Gastrocnemius medialis (tissue), 4 donors: Measurements from ENCODE around the gene PDCD10. TPM values are rescaled to one million over a fixed set of nuclear protein-coding genes. Genes with fewer than 3 reads are reported as not detected.

Experiments
- ATAC-seq, 2 donors: fragments of 150-250 bp; one replicate each; pipeline ENCODE4 v1.9.1; 2016
- DNase-seq, 2 donors: peaks; one replicate each; pipeline ENCODE4 v3.0.0-alpha.2; 2019
- H3K27ac ChIP-seq, 4 donors: fragments of 200-600 bp; sonication (generic); 1 replicate in 1 of 4; 2 replicates in 3 of 4; pipeline ENCODE4 v1.5.1; 2016 to 2018; ENCODE audit warnings: mild to moderate bottlenecking in 2 of 4, moderate library complexity in 1 of 4
- H3K27me3 ChIP-seq, 3 donors: fragments of 200-600 bp; sonication (generic) in 2 of 3; 1 replicate in 1 of 3; 2 replicates in 2 of 3; pipeline versions ENCODE4 v1.5.1 to v1.6.0; 2016 to 2019; ENCODE audit warnings: mild to moderate bottlenecking in 1 of 3, moderate library complexity in 1 of 3
- H3K36me3 ChIP-seq, 2 donors: fragments of 200-600 bp; sonication (generic) in 1 of 2; one replicate each; pipeline ENCODE4 v1.5.1; 2017 to 2018
- H3K4me1 ChIP-seq, 2 donors: fragments of 200-600 bp; sonication (generic) in 1 of 2; one replicate each; pipeline ENCODE4 v1.5.1; 2016 to 2017; ENCODE audit warnings: mild to moderate bottlenecking in 2 of 2
- H3K4me3 ChIP-seq, 4 donors: fragments of 200-600 bp; sonication (generic) in 3 of 4; 1 replicate in 1 of 4; 2 replicates in 3 of 4; pipeline ENCODE4 v1.5.1; 2016 to 2019; ENCODE audit warnings: mild to moderate bottlenecking in 2 of 4
- H3K9me3 ChIP-seq, 3 donors: fragments of 200-600 bp; sonication (generic) in 2 of 3; 1 replicate in 1 of 3; 2 replicates in 2 of 3; pipeline ENCODE4 v1.5.1; 2016 to 2019
- POLR2A ChIP-seq, 2 donors: fragments of 450-650 bp; IDR thresholded peaks; one replicate each; pipeline ENCODE4 v1.6.1; 2017; ENCODE audit warnings: antibody characterized with exemption in 2 of 2, mild to moderate bottlenecking in 2 of 2, moderate library complexity in 2 of 2
- in situ Hi-C, 4 donors: fragments of 200-750 bp; cut with MboI; loops; one replicate each; pipeline versions ENCODE4 v1.15.0 to v1.8.0; 2017; ENCODE audit warnings: low sequenced_read_pairs in 4 of 4
- intact Hi-C: fragments of 100-400 bp; cut with DNase I; formaldehyde crosslinking; loops from one replicate; pipeline ENCODE4 v1.15.1; 2023; ENCODE audit warnings: low total_unique reads
- total RNA-seq, 4 donors: library from RNA; depleted of rRNA; stranded (reverse); fragments of >200 nt; gene quantifications; one replicate each; pipeline versions ENCODE4 v1.1.0 to v1.2.3, GENCODE V29; 2016
- TF ChIP-seq, protein P1 (sequence below), 5 experiments: fragments of 450-650 bp in 3 of 5; fragments of 200-600 bp in 2 of 5; sonication (generic) in 2 of 5; IDR thresholded peaks in 4 of 5; conservative IDR thresholded peaks in 1 of 5; 1 replicate in 4 of 5; 2 replicates in 1 of 5; pipeline ENCODE4 v1.5.1; 2016 to 2019; ENCODE audit warnings: antibody characterized with exemption in 5 of 5, mild to moderate bottlenecking in 3 of 5, moderate library complexity in 3 of 5

The PDCD10 gene
- total RNA-seq, 4 donors from 2014 or later, result 25.7 to 32.6 (median 31.6) TPM

DNA sequence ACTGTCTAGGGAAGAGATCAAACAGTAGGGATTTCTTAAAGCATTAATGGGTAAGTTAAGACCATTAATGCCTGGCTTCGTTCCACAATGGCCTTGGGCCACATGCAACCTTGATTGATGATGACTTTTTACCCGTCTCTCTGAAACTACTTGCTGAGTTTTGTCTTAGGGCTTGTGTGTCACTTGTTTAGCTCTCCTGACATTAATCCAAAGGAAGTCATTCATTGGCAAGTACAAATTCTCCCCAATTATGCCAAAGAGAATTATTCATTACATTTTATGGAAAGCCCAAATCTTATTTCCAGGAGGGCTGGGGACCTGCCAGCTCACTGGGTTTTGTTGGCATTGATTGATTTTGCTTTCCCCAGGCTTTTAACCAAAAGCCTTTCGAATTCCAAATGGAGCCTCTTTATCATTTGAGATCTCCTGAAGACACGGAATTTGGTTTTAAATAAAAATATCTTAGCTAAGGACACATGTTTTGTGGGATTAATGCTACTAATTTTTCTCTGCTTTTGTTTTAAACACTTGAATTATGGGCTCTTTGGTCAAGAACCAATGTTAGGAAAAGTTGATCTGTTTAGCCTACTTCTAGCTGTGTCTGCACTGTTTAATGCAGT lies 41.5 kb upstream of the PDCD10 start:
- Histone ChIP-seq H3K4me1 (no peaks in the 10 kb centered on the region), H3K27ac (no peak overlapping the region), H3K4me3 (no peak overlapping the region), H3K9me3 (no peaks in the 10 kb centered on the region), H3K27me3 (no peaks in the 10 kb centered on the region), H3K36me3 (no peaks in the 10 kb centered on the region)
- TF ChIP-seq POLR2A (IDR thresholded peaks at IDR 0.05), result no peak
- TF ChIP-seq, protein P1, sequence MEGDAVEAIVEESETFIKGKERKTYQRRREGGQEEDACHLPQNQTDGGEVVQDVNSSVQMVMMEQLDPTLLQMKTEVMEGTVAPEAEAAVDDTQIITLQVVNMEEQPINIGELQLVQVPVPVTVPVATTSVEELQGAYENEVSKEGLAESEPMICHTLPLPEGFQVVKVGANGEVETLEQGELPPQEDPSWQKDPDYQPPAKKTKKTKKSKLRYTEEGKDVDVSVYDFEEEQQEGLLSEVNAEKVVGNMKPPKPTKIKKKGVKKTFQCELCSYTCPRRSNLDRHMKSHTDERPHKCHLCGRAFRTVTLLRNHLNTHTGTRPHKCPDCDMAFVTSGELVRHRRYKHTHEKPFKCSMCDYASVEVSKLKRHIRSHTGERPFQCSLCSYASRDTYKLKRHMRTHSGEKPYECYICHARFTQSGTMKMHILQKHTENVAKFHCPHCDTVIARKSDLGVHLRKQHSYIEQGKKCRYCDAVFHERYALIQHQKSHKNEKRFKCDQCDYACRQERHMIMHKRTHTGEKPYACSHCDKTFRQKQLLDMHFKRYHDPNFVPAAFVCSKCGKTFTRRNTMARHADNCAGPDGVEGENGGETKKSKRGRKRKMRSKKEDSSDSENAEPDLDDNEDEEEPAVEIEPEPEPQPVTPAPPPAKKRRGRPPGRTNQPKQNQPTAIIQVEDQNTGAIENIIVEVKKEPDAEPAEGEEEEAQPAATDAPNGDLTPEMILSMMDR (IDR thresholded peaks at IDR 0.05 in 4 of 5, conservative IDR thresholded peaks at IDR 0.05 in 1 of 5), result no peak
- intact Hi-C loops, result no loop called here
- no peak for ATAC-seq
- in situ Hi-C loops, result no loop called here
- no peak for DNase-seq

DNA sequence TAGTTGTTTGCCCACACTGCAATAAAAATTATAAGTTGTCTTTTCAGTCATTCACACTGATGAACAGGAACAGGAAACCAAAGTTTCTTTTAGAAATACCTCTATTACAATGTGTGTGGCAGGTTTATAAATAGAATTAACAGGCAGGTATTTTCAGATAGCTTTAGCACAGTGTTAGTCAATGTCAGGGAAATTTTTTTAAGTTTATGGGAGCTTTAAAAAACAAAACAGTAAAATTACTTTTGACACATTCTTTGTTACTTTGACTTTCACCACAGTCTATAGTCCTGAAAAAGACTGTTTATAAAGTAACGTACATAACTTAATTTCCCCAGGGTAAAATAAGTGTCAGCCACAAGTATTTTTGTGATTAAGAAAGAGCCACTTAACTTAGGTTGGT lies 38.9 kb upstream of the PDCD10 start:
- H3K9me3 ChIP-seq, result no peaks in the 10 kb centered on the region
- ATAC-seq (no peak), DNase-seq (no peak)
- intact Hi-C loops (no loop called here), in situ Hi-C loops (no loop called here)
- no peak overlapping the region for H3K4me3 ChIP-seq
- H3K4me1 ChIP-seq, result no peaks in the 10 kb centered on the region
- no peaks in the 10 kb centered on the region for H3K27me3 ChIP-seq
- H3K27ac ChIP-seq, result no peak overlapping the region
- no peaks in the 10 kb centered on the region for H3K36me3 ChIP-seq
- TF ChIP-seq, protein P1 (IDR thresholded peaks at IDR 0.05 in 4 of 5, conservative IDR thresholded peaks at IDR 0.05 in 1 of 5), result no peak
- TF ChIP-seq POLR2A (IDR thresholded peaks at IDR 0.05), result no peak

DNA sequence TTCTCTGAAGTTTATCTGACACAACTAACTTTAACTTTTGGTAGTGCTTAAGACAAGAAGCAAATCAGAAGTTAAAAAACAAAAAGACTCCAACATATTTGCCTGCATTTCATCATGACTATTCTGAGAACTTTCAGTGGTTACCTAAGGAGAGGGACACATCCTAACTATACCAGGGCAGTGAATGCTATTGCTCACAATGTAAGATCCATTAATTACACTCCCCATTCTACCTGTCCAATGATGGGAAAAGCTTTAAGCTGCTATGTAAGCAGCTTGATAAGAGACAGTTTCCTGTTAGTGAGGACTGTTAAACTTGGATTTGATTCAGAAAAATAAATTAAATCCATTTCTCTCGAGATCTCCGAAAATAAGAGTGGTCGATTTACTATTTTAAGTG lies 38.3 kb upstream of the PDCD10 start:
- no peaks in the 10 kb centered on the region for H3K4me1 ChIP-seq
- intact Hi-C loops (no loop called here), in situ Hi-C loops (no loop called here)
- H3K4me3 ChIP-seq, result no peak overlapping the region
- ATAC-seq, result no peak
- H3K27me3 ChIP-seq, result no peaks in the 10 kb centered on the region
- H3K36me3 ChIP-seq, result no peaks in the 10 kb centered on the region
- TF ChIP-seq POLR2A (IDR thresholded peaks at IDR 0.05), result no peak
- TF ChIP-seq, protein P1 (IDR thresholded peaks at IDR 0.05 in 4 of 5, conservative IDR thresholded peaks at IDR 0.05 in 1 of 5), result no peak
- DNase-seq, result no peak
- no peaks in the 10 kb centered on the region for H3K9me3 ChIP-seq
- H3K27ac ChIP-seq, result no peak overlapping the region

DNA sequence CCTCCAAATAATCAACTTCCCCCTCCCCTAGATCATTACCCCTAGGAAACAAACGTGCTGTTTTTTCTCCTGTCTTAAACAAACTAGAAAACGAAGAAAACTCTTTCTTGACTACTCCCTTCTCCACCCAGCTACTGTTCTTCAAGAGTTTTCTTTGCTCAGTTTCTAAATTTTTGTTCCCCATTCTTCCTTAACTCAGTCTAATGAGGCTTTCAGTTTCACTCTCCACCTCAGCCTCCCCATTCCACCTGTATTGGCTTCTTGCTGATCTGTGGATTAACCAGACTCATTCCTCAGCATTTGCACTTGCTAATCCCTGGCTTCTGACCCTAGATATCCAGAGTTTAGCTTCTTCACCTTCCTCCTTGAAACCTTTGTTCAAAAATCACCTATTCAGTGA lies 27.6 kb upstream of the PDCD10 start:
- TF ChIP-seq, protein P1 (IDR thresholded peaks at IDR 0.05 in 4 of 5, conservative IDR thresholded peaks at IDR 0.05 in 1 of 5), result no peak
- TF ChIP-seq POLR2A (IDR thresholded peaks at IDR 0.05), result no peak
- Histone ChIP-seq H3K36me3 (no peaks in the 10 kb centered on the region), H3K27ac (no peak overlapping the region), H3K27me3 (no peaks in the 10 kb centered on the region), H3K4me3 (no peak overlapping the region), H3K4me1 (no peaks in the 10 kb centered on the region), H3K9me3 (no peaks in the 10 kb centered on the region)
- DNase-seq (no peak), ATAC-seq (no peak)
- in situ Hi-C loops (no loop called here), intact Hi-C loops (no loop called here)

DNA sequence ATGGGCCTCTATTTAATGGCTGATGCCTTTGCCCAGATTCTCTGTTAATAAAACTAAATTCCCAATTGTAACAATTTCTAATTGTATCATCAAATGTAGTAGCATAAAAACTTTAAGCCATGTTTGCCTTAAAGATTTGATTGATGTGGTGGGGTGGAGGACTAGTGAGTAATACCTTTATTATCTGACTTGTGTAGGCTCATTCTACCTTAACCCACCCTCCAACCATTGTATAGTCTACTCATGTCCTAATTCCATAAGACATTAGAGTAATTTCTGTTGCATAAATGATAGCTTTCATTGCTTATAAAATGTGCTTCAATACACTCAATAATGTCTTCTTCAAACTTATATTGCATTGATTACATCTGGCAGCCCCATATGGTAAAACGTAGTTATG lies 26.6 kb upstream of the PDCD10 start:
- in situ Hi-C loops, result no loop called here
- no peak overlapping the region for H3K4me3 ChIP-seq
- no peak for DNase-seq

More for the DNA sequence above, 26.6 kb upstream of the PDCD10 start:
- Histone ChIP-seq H3K4me1 (no peaks in the 10 kb centered on the region), H3K9me3 (no peaks in the 10 kb centered on the region), H3K27me3 (no peaks in the 10 kb centered on the region), H3K27ac (no peak overlapping the region), H3K36me3 (no peaks in the 10 kb centered on the region)
- intact Hi-C loops, result no loop called here
- TF ChIP-seq POLR2A (IDR thresholded peaks at IDR 0.05), result no peak
- TF ChIP-seq, protein P1 (IDR thresholded peaks at IDR 0.05 in 4 of 5, conservative IDR thresholded peaks at IDR 0.05 in 1 of 5), result no peak
- no peak for ATAC-seq
